ENCODE measurements around the gene NRDC.
"Not testable (repeated sequence)": the region's sequence is repeated elsewhere in the genome, so short reads cannot be mapped to it uniquely, and the experiment has no call there.

GRCh38 chr1:51873270-51873669, 5.3 kb downstream of the NRDC start:
- not testable (repeated sequence) for TF ChIP-seq CTCF, POLR2A, POLR2AphosphoS5 (IDR thresholded peaks at IDR 0.05)

All from suprapubic skin (tissue), 4 donors.